ENCODE data around the gene SPRTN. TPM values are rescaled to one million over a fixed set of nuclear protein-coding genes. Genes with fewer than 3 reads are reported as not detected.

The SPRTN gene
- total RNA-seq, 1 donor from 2014 or later = 13.5 TPM

GRCh38 chr1:231401478-231401877, 63.4 kb downstream of the SPRTN start:
- no peaks in the 10 kb centered on the region for H3K27me3 Mint-ChIP-seq (ENCODE audit: unreplicated experiment)
- peaks cover 16% of the 10 kb centered on the region for H3K4me1 Mint-ChIP-seq (ENCODE audit: unreplicated experiment)
- H3K27ac Mint-ChIP-seq (ENCODE audit: unreplicated experiment) = no peak overlapping the region
- no peak overlapping the region for H3K4me3 Mint-ChIP-seq (ENCODE audit: unreplicated experiment)
- H3K9me3 Mint-ChIP-seq (ENCODE audit: unreplicated experiment) = no peaks in the 10 kb centered on the region
- DNase-seq (ENCODE audit: extremely low spot score, unreplicated experiment) = no peak
- no peak for TF ChIP-seq CTCF (IDR thresholded peaks at IDR 0.05)
- H3K36me3 Mint-ChIP-seq (ENCODE audit: unreplicated experiment) = peaks cover 5% of the 10 kb centered on the region

- Mint-ChIP-seq H3K9me3 (ENCODE audit: unreplicated experiment) (no peaks in the 10 kb centered on the region), H3K4me1 (ENCODE audit: unreplicated experiment) (peaks cover 2% of the 10 kb centered on the region), H3K27me3 (ENCODE audit: unreplicated experiment) (no peaks in the 10 kb centered on the region), H3K27ac (ENCODE audit: unreplicated experiment) (no peak overlapping the region), H3K4me3 (ENCODE audit: unreplicated experiment) (no peak overlapping the region), H3K36me3 (ENCODE audit: unreplicated experiment) (no peaks in the 10 kb centered on the region)
- no peak for TF ChIP-seq CTCF (IDR thresholded peaks at IDR 0.05)
- DNase-seq (ENCODE audit: extremely low spot score, unreplicated experiment) = no peak
Measured at GRCh38 chr1:231404318-231404717, 66.2 kb downstream of the SPRTN start.

Other genes with a start within 250 kb of the SPRTN start
- 0.32 and 0.39 TPM in 2 replicates for gene TRIM67, start 176.2 kb upstream of the SPRTN start, total RNA-seq
- gene GNPAT, start 97.1 kb upstream of the SPRTN start, total RNA-seq = 37.3 and 39.9 TPM in 2 replicates
- 13.4 and 14.8 TPM in 2 replicates for gene EXOC8, start 441 bp upstream of the SPRTN start, total RNA-seq
- gene EGLN1, start 84.0 kb downstream of the SPRTN start, total RNA-seq = 27.5 and 30.3 TPM in 2 replicates
- 44.1 and 45.2 TPM in 2 replicates for gene TSNAX, start 190.4 kb downstream of the SPRTN start, total RNA-seq

Data from osteocyte (in vitro differentiated cells).